GDM1 (cell line): Measurements from ENCODE around the gene PFKM.
"Not testable (repeated sequence)": the region's sequence is repeated elsewhere in the genome, so short reads cannot be mapped to it uniquely, and the experiment has no call there.

Experiments used
- DNase-seq: peaks from one replicate; lab custom pipeline; 2025; lab: John Stamatoyannopoulos, UW

Gene PFKM

DNA sequence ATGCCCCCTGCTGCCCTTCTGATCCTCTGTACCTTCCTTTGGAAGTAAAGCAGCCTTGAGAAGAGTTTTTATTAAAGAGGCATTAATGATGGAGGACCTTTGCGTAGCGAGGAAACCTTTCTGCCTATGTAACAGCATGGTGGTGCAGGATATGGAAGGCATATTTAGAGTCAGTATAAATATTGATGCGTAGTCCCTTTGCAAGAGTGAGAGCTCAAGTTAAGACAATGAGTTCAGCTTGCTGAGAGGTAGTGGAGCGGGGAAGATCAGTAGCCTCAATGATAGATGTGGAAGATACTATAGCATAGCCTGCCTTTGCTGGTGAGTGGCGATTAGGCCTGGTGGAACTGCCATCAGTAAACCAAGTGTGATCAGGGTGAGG lies 7.9 kb upstream of the PFKM start:
- DNase-seq, result not testable (repeated sequence)

DNA sequence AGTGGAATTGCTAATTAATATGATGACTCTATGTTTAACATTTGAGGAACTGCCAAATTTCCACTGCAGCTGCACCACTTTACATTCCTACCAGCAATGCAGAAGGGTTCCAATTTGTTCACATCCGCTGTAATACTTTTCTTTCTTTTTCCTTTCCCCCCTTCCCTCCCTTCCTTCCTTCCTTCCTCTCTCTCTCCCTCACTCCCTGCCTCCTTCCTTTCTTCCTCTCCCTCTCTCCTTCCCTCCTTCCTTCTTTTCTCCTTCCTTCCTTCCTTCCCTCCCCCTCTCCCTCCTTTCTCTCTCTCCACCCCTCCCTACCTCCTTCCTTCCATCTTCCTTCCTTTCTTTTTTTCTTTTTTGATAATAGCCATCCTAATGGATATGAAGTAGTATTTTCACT lies 3.2 kb upstream of the PFKM start:
- no peak for DNase-seq

DNA sequence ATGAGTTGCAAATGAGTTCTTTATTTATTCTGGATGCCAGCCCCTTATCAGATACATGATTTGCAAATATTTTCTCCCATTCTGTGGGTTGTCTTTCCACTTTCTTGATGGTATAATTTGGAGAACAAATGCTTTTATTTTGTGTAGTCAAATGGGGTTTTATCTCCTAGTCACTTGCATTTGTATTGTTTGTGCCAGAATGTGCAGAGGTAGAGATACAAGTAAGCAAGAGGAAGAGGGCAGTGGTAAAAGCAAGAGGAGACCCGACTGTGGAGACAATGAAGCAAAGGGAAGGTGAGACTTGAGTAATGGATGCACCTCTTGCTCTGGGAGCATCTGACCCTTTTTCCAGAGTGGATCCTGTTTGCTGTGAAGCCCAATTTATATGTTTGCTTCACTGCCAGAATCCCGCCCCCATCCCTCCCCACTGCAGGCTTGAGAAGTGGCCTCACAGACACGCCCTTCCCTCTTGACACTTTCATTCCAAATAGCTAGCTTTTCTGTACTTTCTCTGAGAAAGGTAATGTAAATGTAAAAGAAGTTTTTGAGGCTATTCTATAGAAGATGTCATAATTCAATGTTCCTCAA lies 786 bp upstream of the PFKM start:
- no peak for DNase-seq

DNA sequence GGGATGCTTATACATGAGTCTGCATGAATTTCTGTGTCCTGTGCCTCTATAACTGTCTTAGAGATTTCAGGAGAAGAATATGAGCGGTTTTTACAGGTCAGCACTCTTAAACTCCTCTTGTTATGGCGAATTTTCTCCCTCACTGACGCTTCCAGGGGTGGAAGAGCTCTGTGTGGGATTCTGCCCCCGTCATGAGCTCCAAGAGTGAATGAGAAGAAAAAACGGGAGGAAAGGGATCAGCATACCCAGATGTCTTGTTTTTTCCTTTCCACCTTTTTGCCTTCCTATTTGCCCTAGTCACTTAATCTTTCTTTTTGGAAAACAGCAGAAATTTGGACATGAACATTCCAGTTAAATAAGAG lies 651 bp downstream of the PFKM start:
- DNase-seq, result no peak

DNA sequence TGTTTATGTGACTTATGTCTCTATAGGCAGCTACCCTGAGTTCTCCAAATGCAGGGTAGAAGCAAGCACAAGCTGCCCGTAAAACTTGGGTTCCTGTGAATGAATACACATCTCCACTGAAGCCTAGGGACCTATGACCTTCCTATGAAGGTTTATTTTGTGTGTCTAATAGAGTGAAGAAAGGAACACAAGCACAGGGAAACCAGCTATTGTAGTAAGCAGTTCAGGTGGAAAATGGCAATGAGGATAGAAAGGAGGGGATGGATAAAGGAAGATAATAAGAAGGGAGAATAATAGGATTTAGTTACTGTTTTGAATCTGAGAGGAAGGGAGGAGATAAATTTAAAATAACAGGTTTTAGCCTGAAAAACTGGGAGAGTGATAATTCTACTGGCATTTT lies 2.4 kb downstream of the PFKM start:
- no peak for DNase-seq

DNA sequence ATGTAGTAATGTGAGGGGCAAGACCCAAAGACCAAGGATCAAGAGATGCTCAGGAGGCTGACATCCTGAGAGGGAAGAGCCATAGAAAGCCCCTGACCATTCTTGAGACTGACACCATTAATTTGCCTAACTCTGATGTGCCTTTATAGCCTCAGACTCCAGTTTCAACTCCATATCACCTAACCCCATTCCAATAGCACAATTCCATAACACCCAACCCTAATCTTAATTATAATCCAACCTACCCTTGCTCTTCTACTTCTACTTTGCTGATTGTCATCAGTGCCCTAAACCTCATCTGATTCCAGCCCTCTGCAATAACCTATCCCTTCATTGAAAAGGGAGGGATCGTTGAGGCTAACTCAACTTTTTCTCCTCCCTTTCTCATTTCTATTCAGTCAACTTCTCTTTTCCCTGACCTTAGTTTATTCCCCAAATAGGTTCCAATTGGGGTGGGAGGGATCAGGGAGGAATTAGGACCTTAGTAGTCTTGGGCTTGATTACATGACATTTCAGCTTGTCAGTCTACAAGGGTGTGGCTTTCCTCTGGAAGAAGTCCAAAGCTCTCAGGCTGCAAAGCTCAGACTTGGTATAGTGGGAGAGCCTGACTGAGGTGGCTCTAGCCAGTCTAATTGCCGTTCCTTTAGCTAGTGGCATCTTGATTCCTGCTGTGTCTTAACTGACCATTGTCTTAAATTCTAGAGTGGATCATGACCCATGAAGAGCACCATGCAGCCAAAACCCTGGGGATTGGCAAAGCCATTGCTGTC lies 3.1 kb downstream of the PFKM start:
- DNase-seq, result no peak

DNA sequence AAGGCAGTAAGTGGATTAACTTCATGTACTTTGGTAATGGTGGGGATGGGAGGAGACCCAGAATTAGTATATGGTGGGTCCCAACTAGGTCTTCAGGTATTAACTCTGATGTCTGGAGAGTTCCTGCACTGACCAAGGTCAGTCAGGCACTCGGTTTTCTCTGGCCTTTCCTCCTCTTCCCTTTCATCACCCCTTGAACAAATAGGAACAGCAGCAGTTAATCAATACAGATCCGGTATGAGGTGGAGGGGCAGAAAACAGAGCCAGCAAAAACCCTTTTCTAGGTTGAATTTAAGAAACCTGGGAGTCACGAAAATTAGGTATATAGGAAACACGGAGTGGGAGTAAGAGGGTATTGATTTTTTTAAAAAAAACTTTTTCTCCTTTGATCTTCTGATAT lies 4.0 kb downstream of the PFKM start:
- no peak for DNase-seq

DNA sequence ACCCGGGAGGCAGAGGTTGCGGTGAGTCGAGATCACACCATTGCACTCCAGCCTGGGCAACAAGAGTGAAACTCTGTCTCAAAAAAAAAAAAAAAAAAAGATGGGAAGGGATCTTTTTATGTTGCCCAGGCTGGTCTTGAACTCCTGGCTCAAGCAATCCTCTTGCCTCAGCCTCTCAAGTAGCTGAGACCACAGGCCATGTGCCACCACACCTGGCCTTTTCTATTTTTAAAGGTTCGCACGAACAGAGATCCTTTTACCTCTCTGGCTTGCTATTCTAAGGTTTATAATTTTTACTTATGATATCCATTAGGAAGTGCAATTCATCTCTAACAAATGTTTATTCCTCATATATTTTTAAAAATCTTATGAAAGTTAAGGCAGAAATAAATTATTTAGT lies 6.4 kb downstream of the PFKM start:
- DNase-seq, result not testable (repeated sequence)

DNA sequence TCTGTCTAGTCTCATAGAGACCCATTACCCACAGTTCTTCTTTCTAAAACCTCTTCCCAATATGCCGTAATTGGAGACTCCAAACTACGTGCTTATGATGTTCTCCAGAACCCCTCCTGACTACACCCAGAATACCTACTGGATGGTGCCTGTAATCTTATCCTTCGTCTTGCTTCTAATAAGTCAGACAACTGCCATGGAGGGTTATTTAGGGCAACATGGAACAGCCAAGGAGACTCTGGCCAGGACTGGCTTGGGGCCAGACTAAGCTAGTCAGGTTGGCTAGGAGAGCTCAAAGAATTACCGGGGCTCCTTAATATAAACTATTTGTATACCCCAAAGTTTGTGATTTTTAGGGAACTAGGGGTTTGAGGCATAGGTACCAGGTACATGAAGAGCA lies 6.8 kb downstream of the PFKM start:
- no peak for DNase-seq

DNA sequence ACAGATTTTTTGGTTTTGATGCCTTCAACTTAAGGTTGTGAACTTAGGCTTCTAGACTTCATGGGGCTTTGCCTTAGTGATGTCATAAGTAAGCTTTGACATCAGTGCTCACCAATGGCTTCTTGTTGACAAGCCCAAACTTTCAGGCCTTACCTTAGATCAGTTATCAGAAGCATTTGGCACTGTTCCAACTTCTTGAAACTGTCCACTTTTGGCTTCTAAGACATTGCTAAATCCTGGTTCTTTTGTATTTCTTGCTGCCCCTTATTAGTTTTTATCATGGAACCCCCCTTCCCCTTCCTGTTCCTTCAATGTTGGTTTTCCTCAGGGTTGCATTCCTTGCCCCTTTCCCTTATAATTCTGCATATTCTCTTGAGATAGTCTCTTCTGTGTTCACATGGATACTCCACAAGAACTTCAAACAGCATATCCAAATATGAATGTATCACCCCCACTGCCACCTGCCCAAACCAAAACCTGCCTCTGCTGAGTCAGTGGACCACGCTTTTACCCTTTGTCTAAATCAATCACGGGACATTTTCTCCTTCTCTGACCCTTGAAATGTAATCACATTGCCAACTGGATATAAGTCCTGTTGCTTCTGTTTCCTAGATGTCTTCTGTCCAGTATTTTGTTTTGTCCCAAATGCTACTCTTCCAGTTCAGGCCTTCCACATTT lies 7.9 kb downstream of the PFKM start:
- DNase-seq, result no peak

DNA sequence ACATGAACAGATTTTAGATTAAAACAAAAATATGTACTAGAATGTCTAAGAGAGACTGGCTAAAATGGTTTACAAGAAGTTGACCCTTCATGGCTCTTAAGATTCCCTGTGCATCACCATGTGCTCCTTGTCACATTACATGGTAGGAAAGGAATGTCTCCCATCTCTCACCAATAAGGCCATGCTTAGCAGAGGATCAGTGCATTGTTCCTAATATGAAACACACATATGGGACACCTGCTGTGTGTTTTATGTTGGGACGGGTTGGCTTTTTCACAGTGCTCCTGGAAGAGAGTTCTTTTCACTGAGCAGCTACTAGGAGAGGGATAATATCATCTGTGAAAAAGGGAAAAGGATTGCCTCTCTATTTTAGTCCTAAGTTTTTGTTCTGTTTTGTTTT lies 9.6 kb downstream of the PFKM start:
- DNase-seq, result no peak

DNA sequence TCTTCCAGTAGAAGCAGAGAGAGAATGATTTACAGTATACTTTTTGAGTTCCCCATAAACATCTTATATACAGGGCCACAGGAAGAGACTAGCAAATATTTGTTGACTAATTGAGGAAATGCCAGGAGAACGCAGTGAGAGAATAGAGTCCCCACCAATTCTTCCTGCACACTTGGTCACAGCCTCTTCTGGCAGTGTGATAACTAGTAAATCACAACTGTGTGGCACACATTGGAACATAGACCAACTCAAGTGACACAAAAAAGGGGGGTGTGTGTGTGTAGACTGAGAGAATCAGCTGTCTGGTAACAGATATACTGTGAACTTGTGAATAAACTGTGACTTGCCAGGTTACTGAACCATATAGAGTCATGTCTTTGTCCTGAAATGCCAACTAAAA lies 10.2 kb downstream of the PFKM start:
- DNase-seq, result no peak

DNA sequence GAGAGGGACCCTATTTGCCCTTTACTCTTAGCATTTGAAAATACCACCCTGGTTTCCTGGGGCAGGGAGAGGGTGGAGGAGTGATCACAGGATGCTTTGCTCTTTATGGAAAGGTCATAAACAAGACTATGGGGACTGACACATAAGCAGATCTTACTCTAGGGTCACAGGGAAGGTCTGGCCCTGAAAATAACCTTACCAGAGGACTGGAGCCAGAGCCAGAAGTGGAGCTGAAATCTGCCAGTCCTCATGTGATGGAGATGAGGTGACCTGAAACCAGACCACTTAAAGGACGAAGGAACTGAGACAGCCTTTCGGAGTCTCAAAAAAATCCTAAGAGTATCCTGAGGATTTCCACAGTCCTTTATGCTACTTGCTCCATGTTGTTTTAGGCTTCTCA lies 12.4 kb downstream of the PFKM start:
- no peak for DNase-seq

DNA sequence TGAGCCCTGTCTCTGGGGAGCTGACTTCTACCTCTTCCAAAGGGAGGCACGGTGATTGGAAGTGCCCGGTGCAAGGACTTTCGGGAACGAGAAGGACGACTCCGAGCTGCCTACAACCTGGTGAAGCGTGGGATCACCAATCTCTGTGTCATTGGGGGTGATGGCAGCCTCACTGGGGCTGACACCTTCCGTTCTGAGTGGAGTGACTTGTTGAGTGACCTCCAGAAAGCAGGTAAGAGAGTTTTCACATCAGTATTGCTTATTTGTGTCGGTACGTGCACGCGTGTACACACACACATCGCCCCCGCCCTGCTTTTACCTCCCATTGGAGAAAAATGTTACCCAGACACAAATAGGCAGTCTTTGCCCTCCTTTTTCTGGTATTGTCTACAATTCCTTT lies 13.7 kb downstream of the PFKM start:
- DNase-seq, result no peak

DNA sequence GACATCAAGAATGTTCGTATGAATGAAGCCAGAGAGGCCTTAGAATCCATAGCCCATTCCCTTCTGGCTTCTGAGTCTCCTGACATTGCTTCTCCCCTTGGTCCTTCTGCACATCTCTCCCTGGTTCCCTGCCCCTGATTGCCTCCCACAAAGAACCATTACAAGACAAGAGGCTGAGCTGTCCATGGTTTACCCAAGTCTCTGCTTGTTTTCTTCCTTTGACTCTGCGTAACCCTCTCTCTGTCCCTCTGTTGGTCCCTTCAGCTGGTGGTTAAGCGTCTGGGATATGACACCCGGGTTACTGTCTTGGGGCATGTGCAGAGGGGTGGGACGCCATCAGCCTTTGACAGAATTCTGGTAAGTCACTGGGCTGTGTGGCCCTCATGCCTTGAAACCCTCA lies 15.9 kb downstream of the PFKM start:
- DNase-seq, result no peak

DNA sequence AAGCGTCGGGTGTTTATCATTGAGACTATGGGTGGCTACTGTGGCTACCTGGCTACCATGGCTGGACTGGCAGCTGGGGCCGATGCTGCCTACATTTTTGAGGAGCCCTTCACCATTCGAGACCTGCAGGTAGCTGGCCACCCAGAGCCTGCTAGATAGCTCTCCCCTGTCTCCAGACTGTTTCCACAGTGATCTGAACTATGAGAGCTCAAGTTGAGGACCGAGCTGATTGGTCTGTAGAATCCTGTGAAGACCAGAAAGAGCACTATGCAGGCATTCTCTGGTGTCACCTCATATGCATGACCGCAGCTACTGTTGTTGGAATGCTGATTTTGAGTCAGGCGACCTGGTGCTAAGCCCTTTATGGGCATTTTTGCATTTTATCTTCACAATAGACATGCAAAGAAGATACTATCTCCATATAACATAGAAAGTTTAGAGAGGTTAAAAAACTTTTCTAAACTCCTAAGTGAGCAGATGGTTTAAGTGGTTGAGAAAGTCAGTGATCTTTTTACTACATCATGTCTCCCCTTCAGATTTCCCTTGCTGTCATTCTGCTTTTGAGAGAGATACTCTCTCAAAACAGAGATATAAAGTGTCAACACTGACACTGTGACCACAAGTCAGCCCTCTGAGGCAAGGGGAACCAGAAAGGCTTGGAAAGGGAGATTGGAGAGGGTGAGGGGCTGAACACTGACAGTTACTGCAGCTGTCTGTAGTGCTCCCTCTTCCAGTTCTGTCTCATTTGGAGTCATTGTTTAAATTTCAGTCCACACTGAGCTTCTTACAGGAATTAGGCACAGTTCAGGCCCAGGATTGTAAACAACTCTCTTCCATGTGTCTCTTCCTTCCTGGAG lies 23.9 kb downstream of the PFKM start:
- no peak for DNase-seq

DNA sequence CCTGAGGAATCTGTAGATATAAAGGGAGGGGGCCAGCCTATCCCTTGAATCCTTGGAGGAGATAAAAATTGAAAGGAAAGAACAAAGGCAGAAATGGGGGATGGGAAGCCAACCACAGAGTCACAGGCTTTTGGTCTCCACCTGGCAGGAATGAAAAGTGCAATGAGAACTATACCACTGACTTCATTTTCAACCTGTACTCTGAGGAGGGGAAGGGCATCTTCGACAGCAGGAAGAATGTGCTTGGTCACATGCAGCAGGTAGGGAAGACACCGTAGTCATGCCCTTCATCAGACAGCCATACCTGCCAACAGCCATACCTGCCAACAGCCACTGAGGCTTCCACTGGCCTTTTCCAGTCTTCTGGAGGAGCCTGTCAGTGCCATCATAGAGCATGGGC lies 24.7 kb downstream of the PFKM start:
- no peak for DNase-seq

DNA sequence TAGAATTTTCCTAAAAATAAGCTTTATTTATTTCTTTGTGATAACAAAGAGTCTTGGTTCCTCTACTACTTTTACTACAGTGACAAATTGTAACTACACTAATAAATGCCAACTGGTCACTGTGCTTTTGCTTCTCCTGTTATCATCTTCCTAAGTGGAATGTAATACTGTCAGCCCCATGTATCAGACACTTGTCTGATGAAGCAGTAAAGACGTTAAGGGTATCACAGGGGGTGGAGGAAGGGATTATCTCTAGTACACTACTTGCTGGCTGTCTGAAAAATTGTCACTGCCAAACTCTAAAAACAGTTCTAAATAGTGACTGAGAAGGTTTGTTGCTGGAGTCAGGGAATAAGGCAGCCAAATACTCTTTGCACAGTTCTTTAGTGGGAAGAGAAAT lies 26.8 kb downstream of the PFKM start:
- no peak for DNase-seq

DNA sequence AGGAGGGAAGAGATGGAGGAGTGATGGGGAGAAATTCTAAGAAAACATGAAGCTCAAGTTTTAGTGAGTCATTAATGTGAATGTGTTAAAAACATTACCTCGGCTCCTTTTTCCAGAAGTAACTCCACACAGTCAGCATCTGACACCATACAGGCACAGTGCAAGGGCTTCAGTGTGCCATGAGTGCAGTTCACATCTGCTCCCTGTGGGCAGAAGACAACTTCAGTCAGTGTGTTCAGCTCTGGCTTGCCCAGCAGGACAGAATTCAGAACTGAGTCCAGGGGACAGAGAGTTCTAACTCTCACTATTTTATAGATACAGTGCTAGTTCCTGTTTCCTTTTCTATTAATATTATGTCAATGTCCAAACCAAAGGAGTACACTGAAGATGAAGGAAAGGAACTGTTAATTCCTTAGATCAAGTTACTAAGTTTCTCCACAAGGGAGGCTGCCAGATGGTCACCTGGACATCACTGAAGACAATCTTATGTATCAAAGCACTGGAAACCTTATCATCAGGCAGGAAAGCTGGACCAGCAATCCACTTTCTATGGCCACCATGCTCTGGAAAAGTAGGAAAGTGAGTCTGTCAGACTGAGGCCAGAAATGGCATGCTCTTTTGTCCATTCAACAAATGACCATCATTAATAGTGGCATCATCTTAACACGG lies 32.1 kb downstream of the PFKM start:
- no peak for DNase-seq

DNA sequence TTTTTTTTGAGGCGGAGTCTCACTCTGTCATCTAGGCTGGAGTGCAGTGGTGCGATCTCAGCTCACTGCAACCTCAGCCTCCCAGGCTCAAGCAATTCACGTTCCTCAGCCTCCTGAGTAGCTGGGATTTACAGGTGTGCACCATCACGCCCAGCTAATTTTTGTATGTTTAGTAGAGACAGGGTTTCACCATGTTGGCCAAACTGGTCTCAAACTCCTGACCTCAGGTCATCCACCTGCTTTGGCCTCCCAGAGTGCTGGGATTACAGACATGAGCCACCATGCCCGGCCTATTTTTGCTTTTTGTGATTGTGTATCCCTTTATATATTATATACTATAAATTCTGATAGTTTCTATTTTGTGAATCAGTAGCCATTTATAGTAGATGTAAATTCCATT lies 36.6 kb downstream of the PFKM start:
- not testable (repeated sequence) for DNase-seq

DNA sequence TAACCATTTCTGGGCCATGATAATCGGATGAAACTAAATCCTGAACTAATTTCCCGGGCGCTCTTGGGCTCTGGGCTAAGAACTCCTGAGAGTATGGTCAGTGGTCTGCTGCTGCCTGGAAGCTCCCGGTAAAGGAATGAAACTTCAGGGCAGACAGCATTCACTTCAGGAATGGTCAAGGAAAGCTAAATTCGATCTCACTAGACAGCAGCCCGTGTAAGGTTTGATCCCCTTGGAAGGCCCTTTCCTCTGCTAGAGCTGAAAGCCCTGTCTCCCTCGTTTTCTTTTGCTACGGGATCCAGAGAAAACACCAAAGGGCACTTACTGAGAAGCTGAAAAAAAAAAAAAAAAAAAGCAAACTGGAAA lies 37.5 kb downstream of the PFKM start:
- no peak for DNase-seq
